ENCODE data around the gene CACNA1S. TPM values are rescaled to one million over a fixed set of nuclear protein-coding genes. Genes with fewer than 3 reads are reported as not detected.

The CACNA1S gene
- total and polyA plus RNA-seq, 2 of the 8 experiments (the other 6 are each of a cell fraction or from before 2014, with no cell fraction given): 0.06 TPM; not detected in 1

- TF ChIP-seq RFX5 (IDR thresholded peaks at IDR 0.05; ENCODE audit: borderline replicate concordance, low read depth, low read length): no peak
- no peak for TF ChIP-seq TBP (IDR thresholded peaks at IDR 0.05; ENCODE audit: low read depth, low read length)
- TF ChIP-seq FOSL1 (IDR thresholded peaks at IDR 0.05; ENCODE audit: insufficient read depth, low read depth, low read length): no peak
- no peak for TF ChIP-seq CTBP2 (IDR thresholded peaks at IDR 0.05; ENCODE audit: borderline replicate concordance, insufficient read depth, insufficient read length, low read length)
- no peak for TF ChIP-seq TCF12 (IDR thresholded peaks at IDR 0.05; ENCODE audit: low read depth, low read length)
- TF ChIP-seq EGR1 (IDR thresholded peaks at IDR 0.05; ENCODE audit: borderline replicate concordance, low read depth, low read length): no peak
Observed at GRCh38 chr1:201059871-201060555, 52.2 kb downstream of the CACNA1S start (continued).

Measured in H1 (cell line).